Limb (tissue), 2 donors: ENCODE data around the gene MAP1LC3C.

ENCODE experiments used
- DNase-seq, 2 donors: peaks; one replicate each; pipeline ENCODE4 v3.0.0-alpha.2; 2016; ENCODE audit errors: extremely low spot score in 2 of 2

Gene MAP1LC3C

GRCh38 chr1:241999026-241999425, at the start of gene MAP1LC3C:
Gene MAP1LC3C, minus strand, starts transcription at chr1:241999098. Its CDS starts 90 bp downstream, at chr1:241999008.
- DNase-seq: no peak

GRCh38 chr1:242043165-242043564, 44.3 kb upstream of the MAP1LC3C start:
- no peak for DNase-seq

GRCh38 chr1:242034392-242034791, 35.5 kb upstream of the MAP1LC3C start:
- no peak for DNase-seq

GRCh38 chr1:242033447-242033846, 34.5 kb upstream of the MAP1LC3C start:
- DNase-seq: no peak

- no peak for DNase-seq
Observed at GRCh38 chr1:242030071-242030470, 31.2 kb upstream of the MAP1LC3C start.

GRCh38 chr1:242025681-242026080, 26.8 kb upstream of the MAP1LC3C start:
- no peak for DNase-seq

GRCh38 chr1:242023805-242024204, 24.9 kb upstream of the MAP1LC3C start:
- no peak for DNase-seq

- no peak for DNase-seq
Observed at GRCh38 chr1:242019018-242019417, 20.1 kb upstream of the MAP1LC3C start.

- no peak for DNase-seq
Observed at GRCh38 chr1:242017580-242018233, 18.8 kb upstream of the MAP1LC3C start.

GRCh38 chr1:242016479-242016878, 17.6 kb upstream of the MAP1LC3C start:
- no peak for DNase-seq

GRCh38 chr1:242011894-242012660, 13.2 kb upstream of the MAP1LC3C start:
- DNase-seq: peak; percentile 35 to 42

GRCh38 chr1:242008826-242009495, 10.1 kb upstream of the MAP1LC3C start:
- DNase-seq: peak in 1 of 2 donors; percentile 50

GRCh38 chr1:242006976-242007375, 8.1 kb upstream of the MAP1LC3C start:
- DNase-seq: no peak

GRCh38 chr1:242005866-242006535, 7.1 kb upstream of the MAP1LC3C start:
- DNase-seq: no peak

- no peak for DNase-seq
Observed at GRCh38 chr1:242004751-242005495, 6.0 kb upstream of the MAP1LC3C start.

- no peak for DNase-seq
Observed at GRCh38 chr1:242002510-242002909, 3.6 kb upstream of the MAP1LC3C start.

- DNase-seq: no peak
Observed at GRCh38 chr1:242002072-242002471, 3.2 kb upstream of the MAP1LC3C start.

- DNase-seq: no peak
Observed at GRCh38 chr1:242000434-242000833, 1.5 kb upstream of the MAP1LC3C start.

GRCh38 chr1:241998412-241998921, 431 bp downstream of the MAP1LC3C start:
- DNase-seq: peak; percentile 77 to 86

GRCh38 chr1:241997401-241997998, 1.4 kb downstream of the MAP1LC3C start:
- no peak for DNase-seq
